Activated T-cell treated with anti-CD3 and anti-CD28 coated beads, Interleukin-2, amount 50 U/mL, for 24 hours (primary cell): Measurements from ENCODE around the gene BNC2.

Experiments
- DNase-seq: peaks from one replicate; pipeline ENCODE4 v3.0.0-alpha.2; 2020
- H3K27ac Mint-ChIP-seq: 2 replicates; pipeline ENCODE4 v1.8.0; 2020; ENCODE audit warnings: mild to moderate bottlenecking, mixed read lengths
- H3K27me3 Mint-ChIP-seq: 2 replicates; pipeline ENCODE4 v1.8.0; 2020; ENCODE audit warnings: mixed read lengths
- H3K36me3 Mint-ChIP-seq: 2 replicates; pipeline ENCODE4 v1.8.0; 2020; ENCODE audit warnings: low read depth, mixed read lengths
- H3K4me1 Mint-ChIP-seq: 2 replicates; pipeline ENCODE4 v1.8.0; 2020; ENCODE audit warnings: low read depth, mixed read lengths
- H3K4me3 Mint-ChIP-seq: 2 replicates; pipeline ENCODE4 v1.8.0; 2020; ENCODE audit warnings: mild to moderate bottlenecking, moderate library complexity, mixed read lengths
- H3K9me3 Mint-ChIP-seq: 2 replicates; pipeline ENCODE4 v1.8.0; 2020; ENCODE audit warnings: mixed read lengths

Gene BNC2

GRCh38 chr9:16419124-16419523 lies 451.3 kb downstream of the BNC2 start:
- DNase-seq, result no peak
- no peak overlapping the region for H3K4me3 Mint-ChIP-seq
- H3K4me1 Mint-ChIP-seq, result no peaks in the 10 kb centered on the region
- peaks cover 4% of the 10 kb centered on the region for H3K9me3 Mint-ChIP-seq
- H3K27ac Mint-ChIP-seq, result no peak overlapping the region
- H3K27me3 Mint-ChIP-seq, result no peaks in the 10 kb centered on the region
- no peaks in the 10 kb centered on the region for H3K36me3 Mint-ChIP-seq

- no peak overlapping the region for H3K4me3 Mint-ChIP-seq
- no peak for DNase-seq
- H3K36me3 Mint-ChIP-seq, result no peaks in the 10 kb centered on the region
- H3K4me1 Mint-ChIP-seq, result no peaks in the 10 kb centered on the region
- H3K9me3 Mint-ChIP-seq, result peaks cover 4% of the 10 kb centered on the region
- no peak overlapping the region for H3K27ac Mint-ChIP-seq
- H3K27me3 Mint-ChIP-seq, result no peaks in the 10 kb centered on the region
Measured at GRCh38 chr9:16418721-16419120, 451.7 kb downstream of the BNC2 start.

DNA sequence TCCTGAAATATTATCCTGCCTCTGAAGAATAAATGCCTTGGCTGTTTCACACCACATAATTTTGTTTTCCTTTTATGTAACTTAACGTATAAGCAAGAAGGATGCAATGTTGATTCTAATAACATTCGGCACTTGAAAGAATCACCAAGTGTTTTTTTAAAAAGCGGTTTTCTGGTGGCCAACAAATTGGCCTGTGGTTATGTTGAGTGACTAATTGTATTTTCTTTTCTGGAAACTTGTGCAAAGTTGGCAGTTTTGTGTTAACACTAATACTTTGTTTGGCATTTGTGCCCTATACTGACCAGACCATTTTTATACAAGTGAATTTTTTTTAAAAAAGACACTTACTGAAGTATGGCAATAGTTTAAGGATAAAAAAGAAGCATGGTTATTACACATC lies 452.7 kb downstream of the BNC2 start:
- peaks cover 4% of the 10 kb centered on the region for H3K9me3 Mint-ChIP-seq
- H3K27ac Mint-ChIP-seq, result no peak overlapping the region
- H3K36me3 Mint-ChIP-seq, result no peaks in the 10 kb centered on the region
- H3K4me1 Mint-ChIP-seq, result no peaks in the 10 kb centered on the region
- H3K4me3 Mint-ChIP-seq, result no peak overlapping the region
- DNase-seq, result no peak
- H3K27me3 Mint-ChIP-seq, result no peaks in the 10 kb centered on the region

- Mint-ChIP-seq H3K9me3 (peaks cover 2% of the 10 kb centered on the region), H3K4me3 (no peak overlapping the region), H3K36me3 (no peaks in the 10 kb centered on the region), H3K4me1 (no peaks in the 10 kb centered on the region), H3K27ac (no peak overlapping the region), H3K27me3 (no peaks in the 10 kb centered on the region)
- DNase-seq, result no peak
Measured at GRCh38 chr9:16417161-16417560, 453.3 kb downstream of the BNC2 start.

GRCh38 chr9:16414451-16414850 lies 456.0 kb downstream of the BNC2 start:
- peaks cover 2% of the 10 kb centered on the region for H3K9me3 Mint-ChIP-seq
- no peaks in the 10 kb centered on the region for H3K27me3 Mint-ChIP-seq
- DNase-seq, result no peak
- H3K4me3 Mint-ChIP-seq, result no peak overlapping the region
- H3K27ac Mint-ChIP-seq, result no peak overlapping the region
- no peaks in the 10 kb centered on the region for H3K36me3 Mint-ChIP-seq
- no peaks in the 10 kb centered on the region for H3K4me1 Mint-ChIP-seq

GRCh38 chr9:16413509-16414016 lies 456.9 kb downstream of the BNC2 start:
- DNase-seq, result no peak
- no peak overlapping the region for H3K4me3 Mint-ChIP-seq
- H3K4me1 Mint-ChIP-seq, result no peaks in the 10 kb centered on the region
- H3K9me3 Mint-ChIP-seq, result no peaks in the 10 kb centered on the region
- H3K36me3 Mint-ChIP-seq, result no peaks in the 10 kb centered on the region
- no peaks in the 10 kb centered on the region for H3K27me3 Mint-ChIP-seq
- no peak overlapping the region for H3K27ac Mint-ChIP-seq

DNA sequence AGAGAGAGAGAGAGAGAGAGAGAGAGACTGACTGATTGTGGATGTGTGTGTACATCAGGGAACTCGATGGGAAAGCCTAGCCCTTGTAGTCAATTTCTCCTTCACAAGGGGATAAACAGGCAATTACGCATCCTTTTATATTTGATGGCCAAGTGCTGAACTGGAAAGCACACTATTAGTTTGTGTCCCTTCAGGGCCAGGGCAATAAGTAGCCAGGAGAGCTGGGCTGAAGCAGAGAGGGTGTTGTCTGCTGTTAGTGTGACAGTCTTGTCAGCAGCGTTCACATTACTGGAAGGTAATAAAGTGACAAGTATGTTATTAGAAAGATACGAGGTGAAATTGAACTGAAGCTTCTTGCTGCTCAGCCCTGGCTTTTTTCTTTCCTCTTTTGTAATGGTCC lies 457.7 kb downstream of the BNC2 start:
- Mint-ChIP-seq H3K9me3 (no peaks in the 10 kb centered on the region), H3K4me3 (no peak overlapping the region), H3K36me3 (no peaks in the 10 kb centered on the region), H3K27me3 (no peaks in the 10 kb centered on the region), H3K27ac (no peak overlapping the region), H3K4me1 (no peaks in the 10 kb centered on the region)
- DNase-seq, result no peak

DNA sequence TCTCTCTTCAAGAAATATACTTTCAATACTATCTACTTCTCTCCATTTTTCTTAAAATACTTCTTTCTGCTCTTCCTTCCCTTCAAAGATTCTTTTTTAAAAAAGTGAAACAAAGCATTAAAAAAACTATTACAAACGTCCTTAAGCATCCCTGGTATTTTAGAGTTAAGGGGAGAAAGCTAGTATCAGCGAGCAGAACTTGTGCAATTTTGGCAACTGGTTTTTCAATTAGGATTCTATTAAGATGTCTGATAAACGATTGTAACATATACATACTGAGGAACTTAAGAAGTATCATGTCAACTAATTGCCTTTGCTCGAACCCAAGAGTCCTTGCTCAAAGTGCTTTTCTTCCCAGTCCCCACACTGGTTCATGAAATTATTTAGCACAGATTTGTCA lies 459.2 kb downstream of the BNC2 start:
- no peaks in the 10 kb centered on the region for H3K4me1 Mint-ChIP-seq
- H3K9me3 Mint-ChIP-seq, result no peaks in the 10 kb centered on the region
- no peaks in the 10 kb centered on the region for H3K36me3 Mint-ChIP-seq
- H3K27ac Mint-ChIP-seq, result no peak overlapping the region
- H3K4me3 Mint-ChIP-seq, result no peak overlapping the region
- no peak for DNase-seq
- no peaks in the 10 kb centered on the region for H3K27me3 Mint-ChIP-seq

DNA sequence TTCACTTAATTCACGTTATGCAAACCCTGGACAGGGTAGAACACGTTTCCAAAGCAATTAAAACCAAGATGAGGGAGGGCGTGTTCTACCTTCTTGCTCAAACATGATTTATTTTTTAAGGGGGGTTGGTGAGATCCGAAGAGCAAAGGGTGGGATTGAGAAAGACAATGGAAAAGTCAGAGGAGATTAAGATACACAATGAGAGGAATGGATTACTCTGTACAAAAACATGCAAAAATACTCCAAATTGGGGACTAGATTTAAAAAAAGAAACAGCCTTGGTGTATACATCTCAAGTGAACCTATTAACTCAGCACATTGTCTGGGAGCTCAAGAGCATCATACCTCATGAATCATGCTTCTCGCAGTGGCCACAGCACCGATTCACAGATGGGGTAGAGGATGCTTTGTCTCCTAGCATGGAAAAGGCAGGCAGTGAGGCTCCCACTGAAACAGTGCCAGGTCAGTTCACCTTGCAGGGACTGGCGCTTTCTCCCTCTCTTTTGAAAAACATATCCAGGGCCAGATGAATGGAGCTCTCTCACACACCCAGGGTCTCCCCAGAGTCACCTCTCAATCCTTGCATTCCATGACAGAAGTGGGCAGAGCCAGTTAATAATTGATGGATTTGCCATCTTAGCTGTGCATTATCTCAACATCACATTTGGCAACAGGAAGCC lies 459.7 kb downstream of the BNC2 start:
- Mint-ChIP-seq H3K27ac (no peak overlapping the region), H3K36me3 (no peaks in the 10 kb centered on the region), H3K9me3 (no peaks in the 10 kb centered on the region), H3K27me3 (no peaks in the 10 kb centered on the region), H3K4me1 (no peaks in the 10 kb centered on the region), H3K4me3 (no peak overlapping the region)
- no peak for DNase-seq

GRCh38 chr9:16407617-16408016 lies 462.9 kb downstream of the BNC2 start:
- DNase-seq, result no peak
- H3K27me3 Mint-ChIP-seq, result no peaks in the 10 kb centered on the region
- no peaks in the 10 kb centered on the region for H3K36me3 Mint-ChIP-seq
- H3K27ac Mint-ChIP-seq, result no peak overlapping the region
- no peaks in the 10 kb centered on the region for H3K4me1 Mint-ChIP-seq
- H3K4me3 Mint-ChIP-seq, result no peak overlapping the region
- peaks cover 4% of the 10 kb centered on the region for H3K9me3 Mint-ChIP-seq

- Mint-ChIP-seq H3K36me3 (no peaks in the 10 kb centered on the region), H3K4me3 (no peak overlapping the region), H3K9me3 (peaks cover 4% of the 10 kb centered on the region), H3K4me1 (no peaks in the 10 kb centered on the region), H3K27me3 (no peaks in the 10 kb centered on the region), H3K27ac (no peak overlapping the region)
- DNase-seq, result no peak
Measured at GRCh38 chr9:16406526-16407225, 463.8 kb downstream of the BNC2 start.

DNA sequence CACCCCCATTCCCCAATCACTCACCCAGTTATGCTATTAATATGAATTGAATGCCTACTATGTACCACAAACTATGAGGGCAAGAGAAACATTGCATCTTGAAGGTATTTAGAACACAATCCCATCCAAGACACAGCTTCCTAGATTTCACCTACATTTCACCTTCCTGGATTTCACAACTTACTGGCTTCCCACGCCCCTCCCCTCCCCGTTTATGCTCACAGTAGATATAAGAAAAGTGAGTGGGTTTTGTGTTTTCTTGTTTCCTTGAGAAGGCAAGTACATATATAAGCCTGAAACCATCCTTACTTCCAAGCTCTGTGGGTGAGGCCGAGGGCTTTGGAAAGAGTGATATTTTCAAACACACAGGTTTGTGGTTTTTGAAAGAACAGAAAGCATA lies 465.0 kb downstream of the BNC2 start:
- no peaks in the 10 kb centered on the region for H3K4me1 Mint-ChIP-seq
- H3K27ac Mint-ChIP-seq, result no peak overlapping the region
- no peaks in the 10 kb centered on the region for H3K36me3 Mint-ChIP-seq
- DNase-seq, result no peak
- H3K9me3 Mint-ChIP-seq, result peaks cover 6% of the 10 kb centered on the region
- H3K27me3 Mint-ChIP-seq, result no peaks in the 10 kb centered on the region
- H3K4me3 Mint-ChIP-seq, result no peak overlapping the region

GRCh38 chr9:16401701-16402100 lies 468.8 kb downstream of the BNC2 start:
- Mint-ChIP-seq H3K27me3 (no peaks in the 10 kb centered on the region), H3K27ac (no peak overlapping the region), H3K36me3 (no peaks in the 10 kb centered on the region), H3K4me3 (no peak overlapping the region), H3K4me1 (no peaks in the 10 kb centered on the region), H3K9me3 (peaks cover 9% of the 10 kb centered on the region)
- DNase-seq, result no peak

DNA sequence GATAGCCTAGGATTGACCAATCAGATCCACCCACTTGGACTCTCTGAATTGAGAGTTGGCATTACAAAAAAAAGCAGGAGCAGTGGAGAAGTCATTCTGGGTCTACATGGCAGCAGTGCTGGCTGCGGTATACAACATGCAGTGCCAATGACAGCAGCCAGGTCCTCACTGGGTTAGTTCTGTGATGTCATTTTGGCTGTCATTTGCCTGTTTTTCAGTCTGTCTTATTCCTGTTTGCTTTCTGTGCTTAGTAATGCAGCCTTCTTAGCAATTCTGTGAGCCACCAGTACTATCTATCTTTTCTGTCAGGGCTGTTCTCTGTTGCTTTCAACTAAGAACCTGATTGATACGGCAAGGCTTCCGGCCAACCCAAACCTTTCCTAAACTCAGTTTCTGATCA lies 471.8 kb downstream of the BNC2 start:
- Mint-ChIP-seq H3K27ac (no peak overlapping the region), H3K4me1 (no peaks in the 10 kb centered on the region), H3K27me3 (no peaks in the 10 kb centered on the region), H3K9me3 (peaks cover 10% of the 10 kb centered on the region), H3K36me3 (no peaks in the 10 kb centered on the region), H3K4me3 (no peak overlapping the region)
- no peak for DNase-seq

- no peaks in the 10 kb centered on the region for H3K4me1 Mint-ChIP-seq
- H3K27me3 Mint-ChIP-seq, result no peaks in the 10 kb centered on the region
- peaks cover 9% of the 10 kb centered on the region for H3K9me3 Mint-ChIP-seq
- no peak overlapping the region for H3K4me3 Mint-ChIP-seq
- H3K36me3 Mint-ChIP-seq, result no peaks in the 10 kb centered on the region
- no peak overlapping the region for H3K27ac Mint-ChIP-seq
- no peak for DNase-seq
Measured at GRCh38 chr9:16396389-16396788, 474.1 kb downstream of the BNC2 start.
